A673 (cell line): ENCODE data around the gene SERAC1. TPM values are rescaled to one million over a fixed set of nuclear protein-coding genes. Genes with fewer than 3 reads are reported as not detected.
"Not testable (repeated sequence)": the region's sequence is repeated elsewhere in the genome, so short reads cannot be mapped to it uniquely, and the experiment has no call there.

Experiments used
- BruUV-seq: library from RNA; stranded (reverse); fragments of 400-500 nt; replicated peaks from 2 replicates; lab custom pipeline; 2021; lab: Mats Ljungman, UMichigan
- CTCF ChIA-PET: fragments of 300-600 bp; sonication (Branson Sonifier 250); formaldehyde crosslinking; loops from one replicate; lab custom pipeline; 2022; ENCODE audit warnings: antibody characterized with exemption; lab: Charles Lee
- POLR2A ChIA-PET: fragments of 300-600 bp; sonication (Branson Sonifier 250); formaldehyde crosslinking; loops from one replicate; lab custom pipeline; 2022; ENCODE audit warnings: antibody characterized with exemption; ENCODE audit not compliant: low non-redundant PET; lab: Charles Lee
- DNase-seq: peaks from one replicate; pipeline ENCODE4 v3.0.0-alpha.2; 2015; ENCODE audit warnings: low spot score
- H3K27ac ChIP-seq: fragments of 200-600 bp; sonication (generic); 2 replicates; pipeline ENCODE4 v1.5.1; 2016; ENCODE audit warnings: mixed run types, low read depth, mild to moderate bottlenecking, mixed read lengths, antibody characterized with exemption, low read length; ENCODE audit not compliant: poor library complexity, severe bottlenecking
- H3K27me3 ChIP-seq: fragments of 200-600 bp; sonication (generic); replicated peaks from 2 replicates; pipeline ENCODE4 v1.6.1; 2017; ENCODE audit warnings: mixed run types, low read depth, mild to moderate bottlenecking, mixed read lengths, antibody characterized with exemption, low read length; ENCODE audit not compliant: insufficient read depth, poor library complexity
- H3K36me3 ChIP-seq: fragments of 200-600 bp; sonication (generic); 2 replicates; pipeline ENCODE4 v1.6.1; 2016; ENCODE audit warnings: mixed run types, mild to moderate bottlenecking, mixed read lengths, antibody characterized with exemption, low read length; ENCODE audit not compliant: insufficient read depth, poor library complexity, severe bottlenecking
- H3K4me1 ChIP-seq: fragments of 200-600 bp; sonication (generic); 2 replicates; pipeline ENCODE4 v1.6.1; 2017; ENCODE audit warnings: mixed run types, mild to moderate bottlenecking, mixed read lengths, antibody characterized with exemption, low read length; ENCODE audit not compliant: insufficient read depth, poor library complexity, severe bottlenecking
- H3K4me3 ChIP-seq: fragments of 200-600 bp; sonication (generic); 2 replicates; pipeline ENCODE4 v1.5.1; 2016; ENCODE audit warnings: low read depth, mixed run types, mild to moderate bottlenecking, mixed read lengths, low read length; ENCODE audit not compliant: poor library complexity, severe bottlenecking
- H3K9me3 ChIP-seq: fragments of 200-600 bp; sonication (generic); 2 replicates; pipeline ENCODE4 v1.6.1; 2016; ENCODE audit warnings: mixed run types, low read depth, mild to moderate bottlenecking, mixed read lengths, antibody characterized with exemption, low read length; ENCODE audit not compliant: poor library complexity, severe bottlenecking
- CTCF ChIP-seq: fragments of 300-800, 200-600 bp; sonication (generic); conservative IDR thresholded peaks from 2 replicates; pipeline ENCODE4 v1.5.1; 2017; ENCODE audit warnings: low read depth, mild to moderate bottlenecking, antibody characterized with exemption, low read length, moderate library complexity, mixed read lengths
- EZH2 ChIP-seq: fragments of 200-600 bp; sonication (generic); IDR thresholded peaks from 2 replicates; pipeline ENCODE4 v1.6.1; 2017; ENCODE audit warnings: borderline replicate concordance, low read depth, mild to moderate bottlenecking, mixed read lengths, antibody characterized with exemption, low read length; ENCODE audit not compliant: poor library complexity, severe bottlenecking
- intact Hi-C: fragments of 100-400 bp; cut with micrococcal nuclease; formaldehyde crosslinking; loops from one replicate; pipeline ENCODE4 v1.10.0; 2022; ENCODE audit not compliant: unreplicated experiment
- total RNA-seq: library from RNA; stranded (reverse); gene quantifications from 2 replicates; pipeline ENCODE4 v1.2.3, GENCODE V29; 2021

SERAC1 gene
- total RNA-seq, 1 experiment from 2014 or later, result 8.1 TPM

GRCh38 chr6:158208226-158209030 lies 40.4 kb upstream of the SERAC1 start:
- H3K9me3 ChIP-seq, H3K27ac ChIP-seq, intact Hi-C loops, H3K4me1 ChIP-seq, H3K36me3 ChIP-seq, BruUV-seq, H3K27me3 ChIP-seq, CTCF ChIA-PET, H3K4me3 ChIP-seq, POLR2A ChIA-PET, DNase-seq: not testable (repeated sequence)

DNA sequence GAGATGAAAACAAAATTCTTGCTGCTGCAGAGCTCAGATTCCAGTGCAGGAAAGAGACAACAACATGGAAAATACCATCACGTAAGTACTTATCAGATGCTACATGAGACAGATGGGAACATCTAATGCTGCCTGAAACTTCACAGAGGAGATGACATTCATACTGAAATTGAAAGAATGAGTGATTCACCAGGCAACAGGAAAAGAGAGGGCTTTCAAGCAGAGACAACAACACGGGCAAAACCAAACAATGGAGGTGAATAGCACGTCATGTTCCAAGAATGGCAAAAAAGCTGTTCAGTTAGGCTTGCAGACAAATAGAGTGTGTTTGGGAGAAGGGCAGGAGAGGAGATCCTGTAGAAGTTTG lies 39.3 kb upstream of the SERAC1 start:
- BruUV-seq, result no TSS peak
- Histone ChIP-seq H3K27me3 (no peaks in the 10 kb centered on the region), H3K4me1 (no peaks in the 10 kb centered on the region), H3K36me3 (no peaks in the 10 kb centered on the region), H3K27ac (no peak overlapping the region), H3K4me3 (no peak overlapping the region), H3K9me3 (no peaks in the 10 kb centered on the region)
- no peak for DNase-seq
- CTCF ChIA-PET, result no interaction called here
- POLR2A ChIA-PET, result no interaction called here
- intact Hi-C loops, result loop anchor here (1.0 kb wide), 1 partner anchor 10 kb away; no protein-coding TSS in a partner anchor
- TF ChIP-seq EZH2 (no peak), CTCF (no peak)

DNA sequence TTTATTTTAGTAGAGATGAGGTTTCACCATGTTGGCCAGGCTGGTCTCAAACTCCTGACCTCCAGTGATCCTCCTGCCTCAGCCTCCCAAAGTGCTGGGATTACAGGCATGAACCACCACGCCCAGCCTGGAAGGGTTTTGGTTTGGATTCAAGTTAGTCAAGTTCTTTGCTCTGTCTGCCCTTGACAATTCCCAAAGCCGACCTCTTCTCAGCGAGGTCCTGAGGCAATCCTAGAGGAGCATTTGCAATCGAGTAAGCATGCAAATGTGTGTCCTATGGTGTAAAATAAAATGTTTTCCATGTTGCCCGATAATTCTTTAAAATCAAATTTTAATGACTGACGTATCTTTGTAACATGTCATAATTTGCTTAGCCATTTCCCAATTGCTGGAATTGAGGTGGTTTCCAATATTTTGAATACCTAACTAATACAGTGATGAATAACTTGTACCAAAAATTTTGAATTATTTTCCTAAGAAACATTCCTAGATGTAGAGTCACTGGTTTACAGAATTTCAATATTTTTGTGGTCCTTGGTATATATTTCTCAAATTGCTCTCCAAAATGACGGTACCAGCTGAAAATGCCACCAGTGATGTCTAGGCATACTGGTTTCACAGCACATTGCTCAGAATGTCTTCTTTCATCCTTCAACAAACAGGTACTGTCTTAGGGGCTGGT lies 38.8 kb upstream of the SERAC1 start:
- Histone ChIP-seq H3K36me3 (no peaks in the 10 kb centered on the region), H3K4me1 (no peaks in the 10 kb centered on the region), H3K9me3 (no peaks in the 10 kb centered on the region), H3K4me3 (no peak overlapping the region), H3K27ac (no peak overlapping the region), H3K27me3 (no peaks in the 10 kb centered on the region)
- intact Hi-C loops, result loop anchor here (1.0 kb wide), 1 partner anchor 10 kb away; no protein-coding TSS in a partner anchor
- CTCF ChIA-PET, result no interaction called here
- no peak for TF ChIP-seq EZH2
- TF ChIP-seq CTCF, result no peak
- POLR2A ChIA-PET, result no interaction called here
- no TSS peak for BruUV-seq
- no peak for DNase-seq
